ENCODE data around the gene KCP. TPM values are rescaled to one million over a fixed set of nuclear protein-coding genes. Genes with fewer than 3 reads are reported as not detected.

Gene KCP
- total and polyA plus RNA-seq, 4 donors: 0.15 to 6.1 (median 2.1) TPM; not detected in 1

DNA sequence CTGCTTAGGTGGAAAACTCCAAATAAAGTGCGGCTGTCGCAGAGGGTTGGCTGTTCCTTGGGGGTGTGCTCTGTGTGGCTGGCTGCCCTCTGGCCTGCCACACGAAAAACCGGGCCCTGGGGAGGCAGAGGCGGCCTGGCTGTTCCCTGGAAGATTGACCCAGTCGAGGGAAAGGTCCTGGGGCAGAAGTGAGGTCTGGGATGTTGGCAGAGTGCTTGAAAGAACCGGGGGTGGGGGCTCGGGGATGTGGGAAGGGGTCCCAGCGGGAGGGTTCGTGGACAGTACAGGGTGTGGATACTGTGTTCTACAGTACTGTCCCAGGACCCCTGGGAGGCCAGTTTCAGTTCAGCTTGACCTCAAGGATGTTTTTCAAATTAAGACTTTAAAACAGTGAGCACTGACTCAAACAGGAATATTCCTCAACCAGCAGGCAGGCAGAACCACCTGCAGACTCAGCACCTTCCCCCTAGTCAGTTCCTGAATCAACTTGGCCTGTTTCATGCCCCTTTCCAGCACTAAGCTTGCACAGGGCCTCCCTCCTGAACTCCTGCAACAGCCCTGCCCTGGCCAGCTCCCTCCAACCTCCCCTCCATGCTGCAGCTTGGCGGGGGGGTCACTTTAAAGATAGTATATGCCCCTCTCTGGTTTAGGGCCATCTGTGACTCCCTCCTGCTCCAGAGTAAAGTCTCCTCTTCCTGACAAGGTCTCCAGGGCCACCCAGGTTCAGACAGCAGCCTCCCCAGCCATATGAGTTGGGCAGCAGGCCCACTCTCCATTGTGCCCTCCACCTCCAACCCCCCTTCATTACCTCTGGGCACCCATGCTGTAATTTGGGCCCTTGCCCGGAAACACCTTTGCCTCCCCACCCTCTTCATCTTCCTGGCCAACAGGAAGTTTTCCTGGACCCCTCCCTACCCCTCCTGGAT is 51.0 kb downstream of the KCP start:
- ATAC-seq (ENCODE audit: low FRiP score): peak; percentile 0
- no peak overlapping the region for H3K27ac ChIP-seq (ENCODE audit: low read depth in 1 of 2, low read length in 2 of 2)
- H3K4me1 ChIP-seq (ENCODE audit: control insufficient read depth in 1 of 2, insufficient read depth in 2 of 2, low read length in 2 of 2): no peaks in the 10 kb centered on the region
- H3K27me3 ChIP-seq (ENCODE audit: control insufficient read depth in 1 of 2, insufficient read depth in 2 of 2, low read length in 1 of 2): no peaks in the 10 kb centered on the region
- intact Hi-C loops (cut with DNase I): loop anchor here in 1 of 2 donors (1.0 to 10.0 kb wide), 2 partner anchors 15 to 125 kb away; partner anchors contain the start of gene CALU
- H3K9me3 ChIP-seq (ENCODE audit: control insufficient read depth, low read length): no peaks in the 10 kb centered on the region
- WGBS, 2 donors: 42 to 43% methylated on average over 12 of the region's 12 CpGs
- H3K36me3 ChIP-seq (ENCODE audit: control insufficient read depth in 1 of 2, insufficient read depth in 2 of 2, low read length in 1 of 2): peaks cover 0 to 6% of the 10 kb centered on the region in 2 donors
- no peak overlapping the region for H3K4me3 ChIP-seq (ENCODE audit: low read length in 2 of 2)
- no peak for DNase-seq

- intact Hi-C loops (cut with DNase I): loop anchor here in 1 of 2 donors (1.0 kb wide), 1 partner anchor 14 kb away; no protein-coding TSS in a partner anchor
- no peaks in the 10 kb centered on the region for H3K4me1 ChIP-seq (ENCODE audit: control insufficient read depth in 1 of 2, insufficient read depth in 2 of 2, low read length in 2 of 2)
- no peak overlapping the region for H3K4me3 ChIP-seq (ENCODE audit: low read length in 2 of 2)
- ATAC-seq (ENCODE audit: low FRiP score): peak; percentile 19
- WGBS, 2 donors: 55 to 60% methylated on average over 17 to 18 of the region's 18 CpGs
- no peaks in the 10 kb centered on the region for H3K9me3 ChIP-seq (ENCODE audit: control insufficient read depth, low read length)
- peak overlapping the region in 1 of 2 donors; percentile 30 for H3K27ac ChIP-seq (ENCODE audit: low read depth in 1 of 2, low read length in 2 of 2)
- H3K36me3 ChIP-seq (ENCODE audit: control insufficient read depth in 1 of 2, insufficient read depth in 2 of 2, low read length in 1 of 2): peaks cover 0 to 13% of the 10 kb centered on the region in 2 donors
- no peak for DNase-seq
- no peaks in the 10 kb centered on the region for H3K27me3 ChIP-seq (ENCODE audit: control insufficient read depth in 1 of 2, insufficient read depth in 2 of 2, low read length in 1 of 2)
Observed at GRCh38 chr7:128858380-128859231, 51.9 kb downstream of the KCP start.

DNA sequence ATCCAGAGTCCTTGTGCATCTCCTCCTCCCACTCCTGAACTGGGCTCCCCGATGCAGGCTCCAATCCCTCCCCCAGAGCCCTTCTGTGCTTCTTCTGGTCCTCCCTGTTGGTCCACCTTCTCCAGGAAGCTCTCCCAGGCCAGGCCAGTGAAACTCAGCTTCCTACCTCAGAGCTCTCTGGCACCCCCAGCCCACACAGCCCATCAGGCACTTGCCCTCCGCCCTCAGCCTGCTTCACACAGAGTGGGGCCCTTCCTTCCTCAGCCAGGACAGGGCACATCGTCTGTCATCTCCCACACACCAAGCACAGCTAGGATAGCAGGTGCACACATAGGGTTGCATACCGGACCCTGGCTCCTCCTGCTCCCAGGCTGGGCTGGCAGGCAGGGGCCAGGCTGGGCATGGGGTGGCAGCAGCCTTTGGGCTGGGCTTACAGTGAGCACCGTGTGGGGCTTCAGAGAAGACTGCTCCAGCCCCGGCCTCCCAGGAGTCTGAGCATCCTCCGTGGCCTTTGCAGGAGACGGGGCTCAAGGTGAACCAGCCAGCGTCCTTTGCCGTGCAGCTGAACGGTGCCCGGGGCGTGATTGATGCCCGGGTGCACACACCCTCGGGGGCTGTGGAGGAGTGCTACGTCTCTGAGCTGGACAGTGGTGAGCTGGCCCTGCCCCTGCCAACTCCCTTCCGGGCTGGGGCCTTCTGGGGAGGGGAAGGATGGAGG is 54.3 kb downstream of the KCP start:
- intact Hi-C loops (cut with DNase I): no loop called here
- WGBS, 2 donors: 86 to 88% methylated on average over 17 of the region's 17 CpGs
- peaks cover 4 to 17% of the 10 kb centered on the region in 2 donors for H3K36me3 ChIP-seq (ENCODE audit: control insufficient read depth in 1 of 2, insufficient read depth in 2 of 2, low read length in 1 of 2)
- H3K9me3 ChIP-seq (ENCODE audit: control insufficient read depth, low read length): no peaks in the 10 kb centered on the region
- DNase-seq: no peak
- no peaks in the 10 kb centered on the region for H3K27me3 ChIP-seq (ENCODE audit: control insufficient read depth in 1 of 2, insufficient read depth in 2 of 2, low read length in 1 of 2)
- no peak overlapping the region for H3K27ac ChIP-seq (ENCODE audit: low read depth in 1 of 2, low read length in 2 of 2)
- no peak for ATAC-seq (ENCODE audit: low FRiP score)
- no peak overlapping the region for H3K4me3 ChIP-seq (ENCODE audit: low read length in 2 of 2)
- no peaks in the 10 kb centered on the region for H3K4me1 ChIP-seq (ENCODE audit: control insufficient read depth in 1 of 2, insufficient read depth in 2 of 2, low read length in 2 of 2)

DNA sequence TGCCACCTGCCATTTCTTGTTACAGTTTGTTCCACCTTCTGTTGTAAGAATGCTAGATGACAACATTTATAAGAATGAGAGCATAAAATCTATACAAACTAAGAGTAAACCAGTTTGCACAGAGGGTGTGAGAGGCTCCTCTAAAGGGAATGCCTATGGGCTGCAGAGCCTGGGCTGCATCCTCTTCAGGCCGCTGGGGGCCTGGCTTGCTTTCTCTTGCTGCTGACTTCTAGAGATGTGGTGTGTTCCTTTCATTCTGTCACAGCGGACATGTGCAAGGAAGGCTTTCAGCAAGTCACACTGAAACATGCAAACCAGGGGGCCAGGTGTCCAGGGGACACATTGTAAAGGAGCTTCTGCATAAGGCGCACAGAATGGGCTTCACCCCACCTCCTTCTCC is 55.0 kb downstream of the KCP start:
- H3K4me3 ChIP-seq (ENCODE audit: low read length in 2 of 2): no peak overlapping the region
- no peaks in the 10 kb centered on the region for H3K9me3 ChIP-seq (ENCODE audit: control insufficient read depth, low read length)
- WGBS, 2 donors: 89 to 92% methylated on average over 3 of the region's 3 CpGs
- no peaks in the 10 kb centered on the region for H3K4me1 ChIP-seq (ENCODE audit: control insufficient read depth in 1 of 2, insufficient read depth in 2 of 2, low read length in 2 of 2)
- no peak for ATAC-seq (ENCODE audit: low FRiP score)
- intact Hi-C loops (cut with DNase I): no loop called here
- DNase-seq: no peak
- H3K36me3 ChIP-seq (ENCODE audit: control insufficient read depth in 1 of 2, insufficient read depth in 2 of 2, low read length in 1 of 2): peaks cover 4 to 20% of the 10 kb centered on the region in 2 donors
- no peaks in the 10 kb centered on the region for H3K27me3 ChIP-seq (ENCODE audit: control insufficient read depth in 1 of 2, insufficient read depth in 2 of 2, low read length in 1 of 2)
- H3K27ac ChIP-seq (ENCODE audit: low read depth in 1 of 2, low read length in 2 of 2): no peak overlapping the region

GRCh38 chr7:128854396-128854795 is 56.1 kb downstream of the KCP start:
- Histone ChIP-seq H3K27ac (ENCODE audit: low read depth in 1 of 2, low read length in 2 of 2) (no peak overlapping the region), H3K27me3 (ENCODE audit: control insufficient read depth in 1 of 2, insufficient read depth in 2 of 2, low read length in 1 of 2) (no peaks in the 10 kb centered on the region), H3K36me3 (ENCODE audit: control insufficient read depth in 1 of 2, insufficient read depth in 2 of 2, low read length in 1 of 2) (peaks cover 4 to 21% of the 10 kb centered on the region in 2 donors), H3K4me1 (ENCODE audit: control insufficient read depth in 1 of 2, insufficient read depth in 2 of 2, low read length in 2 of 2) (no peaks in the 10 kb centered on the region), H3K9me3 (ENCODE audit: control insufficient read depth, low read length) (no peaks in the 10 kb centered on the region), H3K4me3 (ENCODE audit: low read length in 2 of 2) (no peak overlapping the region)
- ATAC-seq (ENCODE audit: low FRiP score) (no peak), DNase-seq (no peak)
- intact Hi-C loops (cut with DNase I): no loop called here
- 92% methylated on average over 21 of the region's 21 CpGs for WGBS, 2 donors

GRCh38 chr7:128853799-128854198 is 56.7 kb downstream of the KCP start:
- WGBS, 2 donors: 89 to 90% methylated on average over 20 to 23 of the region's 23 CpGs
- H3K36me3 ChIP-seq (ENCODE audit: control insufficient read depth in 1 of 2, insufficient read depth in 2 of 2, low read length in 1 of 2): peaks cover 4 to 21% of the 10 kb centered on the region in 2 donors
- H3K9me3 ChIP-seq (ENCODE audit: control insufficient read depth, low read length): no peaks in the 10 kb centered on the region
- intact Hi-C loops (cut with DNase I): no loop called here
- ATAC-seq (ENCODE audit: low FRiP score): no peak
- H3K4me1 ChIP-seq (ENCODE audit: control insufficient read depth in 1 of 2, insufficient read depth in 2 of 2, low read length in 2 of 2): no peaks in the 10 kb centered on the region
- H3K4me3 ChIP-seq (ENCODE audit: low read length in 2 of 2): no peak overlapping the region
- no peaks in the 10 kb centered on the region for H3K27me3 ChIP-seq (ENCODE audit: control insufficient read depth in 1 of 2, insufficient read depth in 2 of 2, low read length in 1 of 2)
- no peak for DNase-seq
- H3K27ac ChIP-seq (ENCODE audit: low read depth in 1 of 2, low read length in 2 of 2): no peak overlapping the region

DNA sequence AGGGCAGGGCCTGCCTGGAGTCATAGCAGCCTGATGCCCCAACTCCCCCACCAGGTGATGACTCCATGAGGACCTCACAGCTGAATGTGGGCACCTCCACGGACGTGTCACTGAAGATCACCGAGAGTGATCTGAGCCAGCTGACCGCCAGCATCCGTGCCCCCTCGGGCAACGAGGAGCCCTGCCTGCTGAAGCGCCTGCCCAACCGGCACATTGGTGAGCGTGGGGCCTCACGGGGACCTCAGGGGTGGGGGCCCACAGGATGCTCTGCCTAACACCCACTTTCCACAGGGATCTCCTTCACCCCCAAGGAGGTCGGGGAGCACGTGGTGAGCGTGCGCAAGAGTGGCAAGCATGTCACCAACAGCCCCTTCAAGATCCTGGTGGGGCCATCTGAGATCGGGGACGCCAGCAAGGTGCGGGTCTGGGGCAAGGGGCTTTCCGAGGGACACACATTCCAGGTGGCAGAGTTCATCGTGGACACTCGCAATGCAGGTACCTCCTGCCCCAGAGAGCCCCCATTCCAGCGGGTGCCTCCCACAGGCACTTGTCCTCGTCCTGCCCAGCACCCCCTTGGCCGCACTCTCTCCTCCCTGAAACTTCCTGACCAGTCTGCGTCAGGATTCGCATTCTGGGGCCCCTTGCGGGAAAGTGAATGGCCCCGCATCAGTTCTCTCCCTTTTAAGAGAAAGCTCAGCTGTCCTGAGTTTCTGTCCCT is 57.8 kb downstream of the KCP start:
- no peaks in the 10 kb centered on the region for H3K9me3 ChIP-seq (ENCODE audit: control insufficient read depth, low read length)
- intact Hi-C loops (cut with DNase I): no loop called here
- H3K4me1 ChIP-seq (ENCODE audit: control insufficient read depth in 1 of 2, insufficient read depth in 2 of 2, low read length in 2 of 2): no peaks in the 10 kb centered on the region
- no peak overlapping the region for H3K4me3 ChIP-seq (ENCODE audit: low read length in 2 of 2)
- no peaks in the 10 kb centered on the region for H3K27me3 ChIP-seq (ENCODE audit: control insufficient read depth in 1 of 2, insufficient read depth in 2 of 2, low read length in 1 of 2)
- WGBS, 2 donors: 91 to 92% methylated on average over 28 of the region's 28 CpGs
- no peak overlapping the region for H3K27ac ChIP-seq (ENCODE audit: low read depth in 1 of 2, low read length in 2 of 2)
- ATAC-seq (ENCODE audit: low FRiP score): no peak
- H3K36me3 ChIP-seq (ENCODE audit: control insufficient read depth in 1 of 2, insufficient read depth in 2 of 2, low read length in 1 of 2): peaks cover 4 to 21% of the 10 kb centered on the region in 2 donors
- no peak for DNase-seq

Measured in aorta (tissue), 5 donors.